ENCODE measurements around the gene INAFM2. TPM values are rescaled to one million over a fixed set of nuclear protein-coding genes. Genes with fewer than 3 reads are reported as not detected.
A peak's percentile ranks its signal among the peaks of the same experiment; 100 is the strongest.

INAFM2 gene
- total and polyA plus RNA-seq, 2 of the 4 experiments (the other 2 are of a cell fraction) = 10.4 to 14.0 TPM

- no peak overlapping the region for H3K4me3 ChIP-seq (ENCODE audit: insufficient read depth, low read depth, low read length)
- dilution Hi-C loops (cut with HindIII; ENCODE audit: low sequenced_read_pairs, unreplicated experiment) (no loop called here), in situ Hi-C loops (cut with MboI; ENCODE audit: low sequenced_read_pairs) (no loop called here), intact Hi-C loops (cut with micrococcal nuclease) (no loop called here)
- H4K91ac ChIP-seq (ENCODE audit: insufficient read depth, low read depth, low read length) = no peak overlapping the region
- no peak overlapping the region for H3K18ac ChIP-seq (ENCODE audit: low read depth, low read length)
- H2AK5ac ChIP-seq (ENCODE audit: low read depth, low read length) = no peak overlapping the region
- H2AFZ ChIP-seq (replicated peaks; ENCODE audit: low read length, poor library complexity) = peak overlapping the region; percentile 80
- no peaks in the 10 kb centered on the region for H3K79me1 ChIP-seq (ENCODE audit: low read depth in 1 of 2, low read length in 2 of 2)
- H3K9ac ChIP-seq (ENCODE audit: low read depth, low read length) = no peak overlapping the region
- POLR2A ChIA-PET (ENCODE audit: unreplicated experiment) = no interaction called here
- H2BK120ac ChIP-seq (ENCODE audit: low read depth, low read length) = no peak overlapping the region
- H2BK15ac ChIP-seq (ENCODE audit: low read depth, low read length) = no peak overlapping the region
- no peaks in the 10 kb centered on the region for H3K36me3 ChIP-seq (ENCODE audit: control insufficient read depth, insufficient read depth, low read length)
- H3K27ac ChIP-seq (ENCODE audit: insufficient read depth, low read length) = no peak overlapping the region
- no peak overlapping the region for H3K14ac ChIP-seq (replicated peaks; ENCODE audit: low read depth, low read length)
- no peaks in the 10 kb centered on the region for H4K20me1 ChIP-seq (ENCODE audit: insufficient read depth, low read length)
- H3K4ac ChIP-seq (ENCODE audit: low read depth, low read length) = no peak overlapping the region
- peaks cover 6% of the 10 kb centered on the region; the same call in 1 of the 2 replicates for H3K4me1 ChIP-seq (ENCODE audit: control insufficient read depth, insufficient read depth, low read length)
- no peak overlapping the region for H3K56ac ChIP-seq (ENCODE audit: extremely low read depth, insufficient read depth, low read length)
- peak; percentile 39 for DNase-seq
- H4K8ac ChIP-seq (ENCODE audit: low read depth in 2 of 2, low read length in 2 of 2) = no peak overlapping the region
- H2BK5ac ChIP-seq (ENCODE audit: low read depth, low read length, poor library complexity, severe bottlenecking) = no peak overlapping the region
- CTCF ChIA-PET = interaction anchor here (0.7 to 4.2 kb wide), 3 partner anchors 11 to 85 kb away, joined by 3 to 15 read pairs (median 3); no protein-coding TSS in a partner anchor
- no peak overlapping the region for H2BK20ac ChIP-seq (ENCODE audit: low read depth, low read length)
- TF ChIP-seq CTCF (conservative IDR thresholded peaks at IDR 0.05; ENCODE audit: low read depth, low read length) (peak; percentile 70), MAZ (IDR thresholded peaks at IDR 0.05; ENCODE audit: borderline replicate concordance, low read depth, low read length) (0 out of 2 replicates have a peak, but pooled peaks have one; percentile 47), POLR2A (IDR thresholded peaks at IDR 0.05; ENCODE audit: low read depth, low read length) (no peak), USF2 (IDR thresholded peaks at IDR 0.05; ENCODE audit: low read depth, low read length) (no peak), ELK1 (IDR thresholded peaks at IDR 0.05; ENCODE audit: borderline replicate concordance, low read depth, low read length) (no peak), NFE2L2 (IDR thresholded peaks at IDR 0.05; ENCODE audit: low read depth, low read length) (no peak), MXI1 (IDR thresholded peaks at IDR 0.05; ENCODE audit: borderline replicate concordance, low read depth, low read length) (no peak), SMC3 (IDR thresholded peaks at IDR 0.05; ENCODE audit: low read depth, low read length) (peak; percentile 61), BHLHE40 (IDR thresholded peaks at IDR 0.05; ENCODE audit: low read depth, low read length) (no peak), CEBPB (IDR thresholded peaks at IDR 0.05; ENCODE audit: low read depth, low read length) (no peak), RAD21 (IDR thresholded peaks at IDR 0.05; ENCODE audit: low read length) (peak; percentile 52), FOS (IDR thresholded peaks at IDR 0.05; ENCODE audit: low read depth, low read length) (no peak), RFX5 (IDR thresholded peaks at IDR 0.05; ENCODE audit: low read depth, low read length) (no peak), MAFK (IDR thresholded peaks at IDR 0.05; ENCODE audit: low read depth, low read length) (no peak), RCOR1 (IDR thresholded peaks at IDR 0.05; ENCODE audit: insufficient replicate concordance, low read length) (no peak)
- H3K23ac ChIP-seq (ENCODE audit: low read depth, low read length) = no peak overlapping the region
- H3K9me3 ChIP-seq (ENCODE audit: control insufficient read depth, insufficient read depth, low read length) = no peaks in the 10 kb centered on the region
- H4K5ac ChIP-seq (ENCODE audit: low read depth, low read length) = no peak overlapping the region
- peak; percentile 66 for ATAC-seq (ENCODE audit: low read depth)
- peak overlapping the region; percentile 58 for H2AK9ac ChIP-seq (replicated peaks; ENCODE audit: low read depth, low read length, poor library complexity)
- 0% methylated on average over 1 of the region's 9 CpGs; no CpG with 5 or more reads in 1 of the 2 experiments for WGBS, 2 experiments (ENCODE audit: extremely low coverage in 2 of 2, insufficient read length in 1 of 2)
- BruUV-seq (replicated peaks) = no TSS peak
- no peak overlapping the region; the same call in 1 of the 2 replicates for H3K4me2 ChIP-seq (ENCODE audit: low read depth, low read length)
- H3K27me3 ChIP-seq (ENCODE audit: control insufficient read depth, insufficient read depth, low read length) = peaks cover 26% of the 10 kb centered on the region
- H3K9me1 ChIP-seq (ENCODE audit: insufficient read depth, low read length) = no peaks in the 10 kb centered on the region
Measured at GRCh38 chr15:40354408-40355171, 31.1 kb downstream of the INAFM2 start.
